SK-N-SH (cell line): ENCODE data around the gene TMEM106A. TPM values are rescaled to one million over a fixed set of nuclear protein-coding genes. Genes with fewer than 3 reads are reported as not detected.

Source experiments
- CTCF ChIA-PET: fragments of 300-600, 350-600 bp; formaldehyde crosslinking; extraction: SDS; loops from one replicate; lab custom pipeline; 2021; lab: Yijun Ruan, JAX
- POLR2A ChIA-PET: fragments of 350-600 bp; sonication (Branson Sonifier 250); formaldehyde crosslinking; extraction: SDS; loops from one replicate; lab custom pipeline; 2020; ENCODE audit warnings: antibody characterized with exemption, inconsistent platforms; lab: Yijun Ruan, JAX
- DNase-seq: peaks from one replicate; pipeline ENCODE4 v3.0.0; 2012
- H2AFZ ChIP-seq: fragments of 200-600 bp; sonication (generic); 2 replicates; pipeline ENCODE4 v1.8.1; 2016; ENCODE audit warnings: antibody characterized with exemption, mild to moderate bottlenecking, low read depth
- H3F3A ChIP-seq: fragments of 200-600 bp; sonication (generic); replicated peaks from 2 replicates; pipeline ENCODE3; 2016; ENCODE audit warnings: antibody characterized with exemption, mild to moderate bottlenecking; ENCODE audit not compliant: insufficient read depth
- H3K27ac ChIP-seq, 2 experiments: fragments of 200-500 bp in 1 of 2; fragments of 200-600 bp in 1 of 2; sonication (Bioruptor generic) in 1 of 2; sonication (generic), shearing (Covaris generic) in 1 of 2; 2 replicates each; pipeline versions ENCODE4 v1.5.1 to v1.6.1; 2014 to 2016; ENCODE audit warnings: low read depth in 2 of 2, inconsistent platforms in 1 of 2, low read length in 1 of 2, mild to moderate bottlenecking in 1 of 2, mixed read lengths in 1 of 2
- H3K27me3 ChIP-seq: fragments of 200-600 bp; sonication (generic), shearing (Covaris generic); 2 replicates; pipeline ENCODE4 v1.6.1; 2016; ENCODE audit warnings: mixed run types; ENCODE audit not compliant: insufficient read depth
- H3K36me3 ChIP-seq, 2 experiments: fragments of 200-500 bp in 1 of 2; fragments of 200-600 bp in 1 of 2; sonication (Bioruptor generic) in 1 of 2; sonication (generic) in 1 of 2; replicated peaks in 1 of 2; 2 replicates each; pipeline versions ENCODE3 to v1.5.1; 2014 to 2016; ENCODE audit warnings: low read length in 1 of 2, mild to moderate bottlenecking in 1 of 2; ENCODE audit not compliant: insufficient read depth in 2 of 2, control insufficient read depth in 1 of 2
- H3K4me1 ChIP-seq, 2 experiments: fragments of 200-500 bp in 1 of 2; fragments of 200-600 bp in 1 of 2; sonication (Bioruptor generic) in 1 of 2; sonication (generic), shearing (Covaris generic) in 1 of 2; 2 replicates each; pipeline versions ENCODE4 v1.5.1 to v1.6.1; 2014 to 2016; ENCODE audit warnings: low read depth in 1 of 2, low read length in 1 of 2, mixed run types in 1 of 2; ENCODE audit not compliant: insufficient read depth in 2 of 2, control insufficient read depth in 1 of 2
- H3K4me2 ChIP-seq: fragments of 200-600 bp; sonication (generic), shearing (Covaris generic); 2 replicates; pipeline ENCODE4 v1.6.1; 2017; ENCODE audit warnings: mixed run types
- H3K4me3 ChIP-seq, 2 experiments: fragments of 200-500 bp in 1 of 2; fragments of 200-600 bp in 1 of 2; sonication (Bioruptor generic) in 1 of 2; sonication (generic), shearing (Covaris generic) in 1 of 2; 2 replicates each; pipeline versions ENCODE4 v1.5.1 to v1.8.1; 2014 to 2016; ENCODE audit warnings: low read depth in 2 of 2, inconsistent platforms in 1 of 2, low read length in 1 of 2, mild to moderate bottlenecking in 1 of 2, mixed read lengths in 1 of 2, moderate library complexity in 1 of 2
- H3K79me2 ChIP-seq: fragments of 200-600 bp; sonication (generic); 2 replicates; pipeline ENCODE4 v1.8.1; 2017; ENCODE audit warnings: mild to moderate bottlenecking; ENCODE audit not compliant: insufficient read depth
- H3K9ac ChIP-seq: fragments of 200-600 bp; sonication (generic); 2 replicates; pipeline ENCODE4 v1.6.1; 2017; ENCODE audit warnings: mixed run types
- H3K9me2 ChIP-seq: fragments of 200-600 bp; sonication (generic); 2 replicates; pipeline ENCODE4 v1.6.1; 2017; ENCODE audit warnings: mixed run types
- H3K9me3 ChIP-seq: fragments of 200-600 bp; sonication (generic); 2 replicates; pipeline ENCODE4 v1.6.1; 2017; ENCODE audit warnings: mixed run types, mild to moderate bottlenecking, moderate library complexity
- H4K20me1 ChIP-seq: fragments of 200-600 bp; sonication (generic); 2 replicates; pipeline ENCODE4 v1.6.1; 2017; ENCODE audit warnings: mild to moderate bottlenecking, mixed run types; ENCODE audit not compliant: insufficient read depth
- FOXJ3 ChIP-seq: sonication (generic); formaldehyde crosslinking; IDR thresholded peaks from 2 replicates; pipeline ENCODE4 v1.5.1; 2020; ENCODE audit warnings: mild to moderate bottlenecking, missing genetic modification reagents
- GABPA ChIP-seq: IDR thresholded peaks from 2 replicates; pipeline ENCODE4 v1.4.0; 2012; ENCODE audit warnings: low read depth, mild to moderate bottlenecking
- MXI1 ChIP-seq: IDR thresholded peaks from 2 replicates; pipeline ENCODE4 v1.6.1; 2012; ENCODE audit warnings: mild to moderate bottlenecking, low read depth, low read length, improper control_type of control experiment
- NFIC ChIP-seq: IDR thresholded peaks from 2 replicates; pipeline ENCODE4 v1.4.0; 2012; ENCODE audit warnings: borderline replicate concordance
- NRF1 ChIP-seq: IDR thresholded peaks from 2 replicates; pipeline ENCODE4 v1.6.1; 2012; ENCODE audit warnings: low read depth, mild to moderate bottlenecking, low read length
- RAD21 ChIP-seq: IDR thresholded peaks from 2 replicates; pipeline ENCODE4 v1.6.1; 2012; ENCODE audit warnings: mild to moderate bottlenecking, low read length
- RCOR1 ChIP-seq: fragments of 150-350 bp; IDR thresholded peaks from 2 replicates; pipeline ENCODE4 v1.6.1; 2017; ENCODE audit warnings: antibody characterized with exemption, low read length
- RXRA ChIP-seq: IDR thresholded peaks from 2 replicates; pipeline ENCODE4 v1.4.0; 2012; ENCODE audit warnings: low read depth, mild to moderate bottlenecking, borderline replicate concordance
- SIN3A ChIP-seq: IDR thresholded peaks from 2 replicates; pipeline ENCODE4 v1.6.1; 2012; ENCODE audit warnings: low read depth, mild to moderate bottlenecking, low read length, moderate library complexity, borderline replicate concordance
- TAF1 ChIP-seq: IDR thresholded peaks from 2 replicates; pipeline ENCODE4 v1.6.1; 2012; ENCODE audit warnings: low read depth, mild to moderate bottlenecking, low read length, moderate library complexity, borderline replicate concordance
- TCF12 ChIP-seq: IDR thresholded peaks from 2 replicates; pipeline ENCODE4 v1.4.0; 2012
- TEAD4 ChIP-seq: IDR thresholded peaks from 2 replicates; pipeline ENCODE4 v1.4.0; 2012; ENCODE audit warnings: mild to moderate bottlenecking, borderline replicate concordance; ENCODE audit not compliant: insufficient read depth
- WGBS: methylation state at CpG from one replicate; pipeline ENCODE4 v1.1.6; 2017; ENCODE audit warnings: low lambda C conversion rate; 5-methylcytosine and 5-hydroxymethylcytosine counted together
- polyA plus RNA-seq, 3 experiments: library from polyadenylated mRNA; depleted of rRNA; stranded (reverse); fragments of >200 nt; gene quantifications; 2 replicates each; pipeline ENCODE4 v1.2.3, GENCODE V29; 2012
- TF ChIP-seq, protein P1 (sequence below): fragments of 200-600 bp; sonication (generic); IDR thresholded peaks from 2 replicates; pipeline ENCODE4 v1.6.1; 2017; ENCODE audit warnings: antibody characterized with exemption, mild to moderate bottlenecking, moderate library complexity
- TF ChIP-seq, protein P2 (sequence below): fragments of 150-350 bp; IDR thresholded peaks from 2 replicates; pipeline ENCODE4 v1.6.1; 2016; ENCODE audit warnings: mild to moderate bottlenecking, low read depth, low read length
- TF ChIP-seq, protein P3 (sequence below): IDR thresholded peaks from 2 replicates; pipeline ENCODE4 v1.4.0; 2012; ENCODE audit warnings: low read depth
- TF ChIP-seq, protein P4 (sequence below): IDR thresholded peaks from 2 replicates; pipeline ENCODE4; 2012
- TF ChIP-seq, protein P5 (sequence below): IDR thresholded peaks from 2 replicates; pipeline ENCODE4 v1.4.0; 2012; ENCODE audit warnings: low read depth, borderline replicate concordance
- TF ChIP-seq, protein P6 (sequence below): IDR thresholded peaks from 2 replicates; pipeline ENCODE4 v1.4.0; 2012; ENCODE audit warnings: low read depth, borderline replicate concordance

TMEM106A gene
- polyA plus RNA-seq, 1 of the 3 experiments (the other 2 are of a cell fraction): 0.12 TPM

DNA sequence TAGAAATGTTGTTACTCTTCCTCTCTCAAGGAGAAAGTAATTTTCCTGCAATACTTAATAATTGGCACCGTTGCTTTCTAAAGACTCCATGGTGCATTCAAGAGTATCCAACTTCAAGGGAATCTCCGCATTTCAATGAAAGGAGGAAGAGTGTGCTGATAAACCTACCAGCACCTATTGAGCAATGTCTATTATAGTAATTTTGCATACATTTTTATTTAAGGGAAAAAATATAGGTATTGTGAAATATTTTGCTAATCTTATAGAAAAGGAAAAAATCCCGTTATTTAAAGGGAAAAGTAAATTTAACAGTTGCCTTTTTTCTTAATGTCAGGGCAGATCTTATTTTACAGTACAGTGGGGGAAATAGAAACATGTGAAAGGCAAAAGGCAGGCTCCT is 1.1 kb upstream of the TMEM106A start (continued):
- TF ChIP-seq, protein P1, sequence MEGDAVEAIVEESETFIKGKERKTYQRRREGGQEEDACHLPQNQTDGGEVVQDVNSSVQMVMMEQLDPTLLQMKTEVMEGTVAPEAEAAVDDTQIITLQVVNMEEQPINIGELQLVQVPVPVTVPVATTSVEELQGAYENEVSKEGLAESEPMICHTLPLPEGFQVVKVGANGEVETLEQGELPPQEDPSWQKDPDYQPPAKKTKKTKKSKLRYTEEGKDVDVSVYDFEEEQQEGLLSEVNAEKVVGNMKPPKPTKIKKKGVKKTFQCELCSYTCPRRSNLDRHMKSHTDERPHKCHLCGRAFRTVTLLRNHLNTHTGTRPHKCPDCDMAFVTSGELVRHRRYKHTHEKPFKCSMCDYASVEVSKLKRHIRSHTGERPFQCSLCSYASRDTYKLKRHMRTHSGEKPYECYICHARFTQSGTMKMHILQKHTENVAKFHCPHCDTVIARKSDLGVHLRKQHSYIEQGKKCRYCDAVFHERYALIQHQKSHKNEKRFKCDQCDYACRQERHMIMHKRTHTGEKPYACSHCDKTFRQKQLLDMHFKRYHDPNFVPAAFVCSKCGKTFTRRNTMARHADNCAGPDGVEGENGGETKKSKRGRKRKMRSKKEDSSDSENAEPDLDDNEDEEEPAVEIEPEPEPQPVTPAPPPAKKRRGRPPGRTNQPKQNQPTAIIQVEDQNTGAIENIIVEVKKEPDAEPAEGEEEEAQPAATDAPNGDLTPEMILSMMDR: no peak
- TF ChIP-seq GABPA (no peak), NFIC (no peak)
- TF ChIP-seq, protein P2, sequence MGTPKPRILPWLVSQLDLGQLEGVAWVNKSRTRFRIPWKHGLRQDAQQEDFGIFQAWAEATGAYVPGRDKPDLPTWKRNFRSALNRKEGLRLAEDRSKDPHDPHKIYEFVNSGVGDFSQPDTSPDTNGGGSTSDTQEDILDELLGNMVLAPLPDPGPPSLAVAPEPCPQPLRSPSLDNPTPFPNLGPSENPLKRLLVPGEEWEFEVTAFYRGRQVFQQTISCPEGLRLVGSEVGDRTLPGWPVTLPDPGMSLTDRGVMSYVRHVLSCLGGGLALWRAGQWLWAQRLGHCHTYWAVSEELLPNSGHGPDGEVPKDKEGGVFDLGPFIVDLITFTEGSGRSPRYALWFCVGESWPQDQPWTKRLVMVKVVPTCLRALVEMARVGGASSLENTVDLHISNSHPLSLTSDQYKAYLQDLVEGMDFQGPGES: no peak

DNA sequence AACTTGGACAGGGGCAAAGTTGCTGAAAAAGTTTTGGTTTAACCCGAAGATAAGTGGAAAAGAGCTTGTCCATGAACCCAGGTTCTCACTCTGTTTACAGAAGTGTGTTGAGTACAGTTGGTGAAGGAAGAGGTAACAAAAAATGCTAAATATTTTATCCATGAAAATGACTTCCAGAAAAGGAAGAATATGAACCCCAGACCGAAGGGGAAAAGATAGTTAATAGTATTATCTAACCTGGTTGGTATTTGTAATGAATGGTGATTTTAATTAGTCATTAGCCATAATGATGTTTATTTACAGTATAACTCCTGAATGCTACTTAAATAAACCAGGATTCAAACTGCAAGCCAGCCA is 574 bp upstream of the TMEM106A start:
- POLR2A ChIA-PET: interaction anchor here (1.1 kb wide), 1 partner anchor 39 kb away, joined by 3 read pairs; no protein-coding TSS in a partner anchor
- no peaks in the 10 kb centered on the region for H3K79me2 ChIP-seq
- TF ChIP-seq MXI1 (no peak), NFIC (no peak), NRF1 (no peak)
- TF ChIP-seq, protein P3, sequence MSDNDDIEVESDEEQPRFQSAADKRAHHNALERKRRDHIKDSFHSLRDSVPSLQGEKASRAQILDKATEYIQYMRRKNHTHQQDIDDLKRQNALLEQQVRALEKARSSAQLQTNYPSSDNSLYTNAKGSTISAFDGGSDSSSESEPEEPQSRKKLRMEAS: no peak
- TF ChIP-seq, protein P4, sequence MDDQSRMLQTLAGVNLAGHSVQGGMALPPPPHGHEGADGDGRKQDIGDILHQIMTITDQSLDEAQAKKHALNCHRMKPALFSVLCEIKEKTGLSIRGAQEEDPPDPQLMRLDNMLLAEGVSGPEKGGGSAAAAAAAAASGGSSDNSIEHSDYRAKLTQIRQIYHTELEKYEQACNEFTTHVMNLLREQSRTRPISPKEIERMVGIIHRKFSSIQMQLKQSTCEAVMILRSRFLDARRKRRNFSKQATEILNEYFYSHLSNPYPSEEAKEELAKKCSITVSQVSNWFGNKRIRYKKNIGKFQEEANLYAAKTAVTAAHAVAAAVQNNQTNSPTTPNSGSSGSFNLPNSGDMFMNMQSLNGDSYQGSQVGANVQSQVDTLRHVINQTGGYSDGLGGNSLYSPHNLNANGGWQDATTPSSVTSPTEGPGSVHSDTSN: no peak
- TF ChIP-seq, all 33 proteins: peak for 0
- H3K9me3 ChIP-seq: no peaks in the 10 kb centered on the region
- H3F3A ChIP-seq: peaks cover 9% of the 10 kb centered on the region
- no peaks in the 10 kb centered on the region for H3K4me1 ChIP-seq
- WGBS: 66% methylated on average over 2 of the region's 2 CpGs
- H4K20me1 ChIP-seq: no peaks in the 10 kb centered on the region
- CTCF ChIA-PET: interaction anchor here (2.0 kb wide), 1 partner anchor 10 kb away, joined by 6 read pairs; no protein-coding TSS in a partner anchor
- peaks cover 23 to 37% of the 10 kb centered on the region in 2 experiments for H3K36me3 ChIP-seq
- no peak for DNase-seq
- no peak overlapping the region for H3K27ac ChIP-seq
- H3K27me3 ChIP-seq: no peaks in the 10 kb centered on the region
- H3K9me2 ChIP-seq: no peaks in the 10 kb centered on the region
- H3K4me3 ChIP-seq: no peak overlapping the region
- H3K4me2 ChIP-seq: no peak overlapping the region
- no peak overlapping the region for H3K9ac ChIP-seq
- no peak overlapping the region for H2AFZ ChIP-seq

DNA sequence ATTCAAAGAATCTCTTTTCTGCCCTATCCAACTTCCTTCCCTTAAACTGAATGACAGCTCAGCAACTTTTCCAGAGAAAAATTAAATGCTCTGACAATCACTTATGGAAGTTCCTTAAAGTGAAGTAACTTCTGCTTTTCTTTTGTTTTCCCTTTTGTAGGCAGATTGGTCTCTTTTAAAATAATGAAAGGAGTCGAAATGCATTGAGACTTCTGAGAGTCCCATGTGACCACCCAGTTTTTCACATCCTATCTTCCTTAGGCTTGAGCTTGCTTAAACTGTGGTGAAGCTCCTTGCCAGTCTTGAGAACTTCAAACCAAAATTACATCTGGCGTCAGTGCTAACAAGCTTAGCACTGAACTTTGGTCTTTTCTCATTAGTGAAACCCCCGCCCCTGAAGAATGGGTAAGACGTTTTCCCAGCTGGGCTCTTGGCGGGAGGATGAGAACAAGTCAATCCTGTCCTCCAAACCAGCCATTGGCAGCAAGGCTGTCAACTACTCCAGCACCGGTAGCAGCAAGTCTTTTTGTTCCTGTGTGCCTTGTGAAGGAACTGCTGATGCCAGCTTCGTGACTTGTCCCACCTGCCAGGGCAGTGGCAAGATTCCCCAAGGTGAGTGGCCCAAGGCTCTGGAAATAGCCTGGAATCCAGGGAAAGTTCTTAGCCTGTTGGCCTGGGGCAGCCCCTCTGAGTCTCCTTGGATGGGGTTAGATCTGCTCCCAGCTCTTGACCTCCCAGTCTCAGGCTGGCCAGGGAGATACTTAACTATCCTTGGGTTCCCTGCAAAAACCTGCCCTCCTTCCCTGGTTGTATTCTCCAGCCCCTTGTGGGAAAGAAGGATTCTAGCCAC is 1.2 kb downstream of the TMEM106A start:
- no peaks in the 10 kb centered on the region for H3K9me3 ChIP-seq
- H3F3A ChIP-seq: peaks cover 9% of the 10 kb centered on the region
- CTCF ChIA-PET: no interaction called here
- no peaks in the 10 kb centered on the region for H4K20me1 ChIP-seq
- 89% methylated on average over 5 of the region's 7 CpGs for WGBS
- no peaks in the 10 kb centered on the region for H3K79me2 ChIP-seq
- H3K4me3 ChIP-seq: no peak overlapping the region
- peaks cover 20 to 33% of the 10 kb centered on the region in 2 experiments for H3K36me3 ChIP-seq
- H3K9me2 ChIP-seq: no peaks in the 10 kb centered on the region
- H2AFZ ChIP-seq: no peak overlapping the region
- POLR2A ChIA-PET: no interaction called here
- H3K27ac ChIP-seq: no peak overlapping the region
- H3K4me2 ChIP-seq: no peak overlapping the region
- no peaks in the 10 kb centered on the region for H3K27me3 ChIP-seq
- no peak for DNase-seq
- no peaks in the 10 kb centered on the region for H3K4me1 ChIP-seq
- no peak overlapping the region for H3K9ac ChIP-seq
- TF ChIP-seq, protein P5, sequence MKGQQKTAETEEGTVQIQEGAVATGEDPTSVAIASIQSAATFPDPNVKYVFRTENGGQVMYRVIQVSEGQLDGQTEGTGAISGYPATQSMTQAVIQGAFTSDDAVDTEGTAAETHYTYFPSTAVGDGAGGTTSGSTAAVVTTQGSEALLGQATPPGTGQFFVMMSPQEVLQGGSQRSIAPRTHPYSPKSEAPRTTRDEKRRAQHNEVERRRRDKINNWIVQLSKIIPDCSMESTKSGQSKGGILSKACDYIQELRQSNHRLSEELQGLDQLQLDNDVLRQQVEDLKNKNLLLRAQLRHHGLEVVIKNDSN: no peak
- TF ChIP-seq TCF12: no peak
- no peak for TF ChIP-seq TEAD4
- no peak for TF ChIP-seq MXI1
- no peak for TF ChIP-seq FOXJ3 (CRISPR knock-in tag)
- no peak for TF ChIP-seq TAF1
- no peak for TF ChIP-seq SIN3A
- TF ChIP-seq RCOR1: no peak
- no peak for TF ChIP-seq RAD21
- TF ChIP-seq RXRA: no peak
- no peak for TF ChIP-seq NFIC
- TF ChIP-seq, protein P6, sequence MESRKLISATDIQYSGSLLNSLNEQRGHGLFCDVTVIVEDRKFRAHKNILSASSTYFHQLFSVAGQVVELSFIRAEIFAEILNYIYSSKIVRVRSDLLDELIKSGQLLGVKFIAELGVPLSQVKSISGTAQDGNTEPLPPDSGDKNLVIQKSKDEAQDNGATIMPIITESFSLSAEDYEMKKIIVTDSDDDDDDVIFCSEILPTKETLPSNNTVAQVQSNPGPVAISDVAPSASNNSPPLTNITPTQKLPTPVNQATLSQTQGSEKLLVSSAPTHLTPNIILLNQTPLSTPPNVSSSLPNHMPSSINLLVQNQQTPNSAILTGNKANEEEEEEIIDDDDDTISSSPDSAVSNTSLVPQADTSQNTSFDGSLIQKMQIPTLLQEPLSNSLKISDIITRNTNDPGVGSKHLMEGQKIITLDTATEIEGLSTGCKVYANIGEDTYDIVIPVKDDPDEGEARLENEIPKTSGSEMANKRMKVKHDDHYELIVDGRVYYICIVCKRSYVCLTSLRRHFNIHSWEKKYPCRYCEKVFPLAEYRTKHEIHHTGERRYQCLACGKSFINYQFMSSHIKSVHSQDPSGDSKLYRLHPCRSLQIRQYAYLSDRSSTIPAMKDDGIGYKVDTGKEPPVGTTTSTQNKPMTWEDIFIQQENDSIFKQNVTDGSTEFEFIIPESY: no peak
